ENCODE data around the gene WRAP53. TPM values are rescaled to one million over a fixed set of nuclear protein-coding genes. Genes with fewer than 3 reads are reported as not detected.

WRAP53 gene
- total RNA-seq, 1 donor from 2014 or later: 19.5 TPM

- DNase-seq: no peak
- H3K27me3 Mint-ChIP-seq (ENCODE audit: unreplicated experiment): peaks cover 12% of the 10 kb centered on the region
- TF ChIP-seq CTCF (IDR thresholded peaks at IDR 0.05; ENCODE audit: partially characterized antibody, unreplicated experiment): no peak
- no peaks in the 10 kb centered on the region for H3K36me3 Mint-ChIP-seq (ENCODE audit: unreplicated experiment)
- H3K27ac Mint-ChIP-seq (ENCODE audit: unreplicated experiment): no peak overlapping the region
- peaks cover 30% of the 10 kb centered on the region for H3K4me1 Mint-ChIP-seq (ENCODE audit: low read depth, unreplicated experiment)
- no peaks in the 10 kb centered on the region for H3K9me3 Mint-ChIP-seq (ENCODE audit: unreplicated experiment)
- no peak overlapping the region for H3K4me3 Mint-ChIP-seq (ENCODE audit: unreplicated experiment)
These were observed 31.4 kb downstream of the WRAP53 start for GRCh38 chr17:7719661-7720060.

- H3K4me3 Mint-ChIP-seq (ENCODE audit: unreplicated experiment): peak overlapping the region; percentile 49
- peak overlapping the region; percentile 38 for H3K27ac Mint-ChIP-seq (ENCODE audit: unreplicated experiment)
- no peak for TF ChIP-seq CTCF (IDR thresholded peaks at IDR 0.05; ENCODE audit: partially characterized antibody, unreplicated experiment)
- H3K4me1 Mint-ChIP-seq (ENCODE audit: low read depth, unreplicated experiment): peaks cover 29% of the 10 kb centered on the region
- DNase-seq: no peak
- no peaks in the 10 kb centered on the region for H3K9me3 Mint-ChIP-seq (ENCODE audit: unreplicated experiment)
- peaks cover 12% of the 10 kb centered on the region for H3K27me3 Mint-ChIP-seq (ENCODE audit: unreplicated experiment)
- H3K36me3 Mint-ChIP-seq (ENCODE audit: unreplicated experiment): no peaks in the 10 kb centered on the region
These were observed 31.8 kb downstream of the WRAP53 start for GRCh38 chr17:7720125-7720524.

- H3K27ac Mint-ChIP-seq (ENCODE audit: unreplicated experiment): no peak overlapping the region
- no peak for DNase-seq
- H3K27me3 Mint-ChIP-seq (ENCODE audit: unreplicated experiment): peaks cover 8% of the 10 kb centered on the region
- H3K36me3 Mint-ChIP-seq (ENCODE audit: unreplicated experiment): no peaks in the 10 kb centered on the region
- no peaks in the 10 kb centered on the region for H3K9me3 Mint-ChIP-seq (ENCODE audit: unreplicated experiment)
- no peak for TF ChIP-seq CTCF (IDR thresholded peaks at IDR 0.05; ENCODE audit: partially characterized antibody, unreplicated experiment)
- H3K4me1 Mint-ChIP-seq (ENCODE audit: low read depth, unreplicated experiment): peaks cover 16% of the 10 kb centered on the region
- no peak overlapping the region for H3K4me3 Mint-ChIP-seq (ENCODE audit: unreplicated experiment)
These were observed 33.3 kb downstream of the WRAP53 start for GRCh38 chr17:7721612-7722011.

- no peaks in the 10 kb centered on the region for H3K36me3 Mint-ChIP-seq (ENCODE audit: unreplicated experiment)
- no peak overlapping the region for H3K4me3 Mint-ChIP-seq (ENCODE audit: unreplicated experiment)
- no peaks in the 10 kb centered on the region for H3K4me1 Mint-ChIP-seq (ENCODE audit: low read depth, unreplicated experiment)
- peaks cover 2% of the 10 kb centered on the region for H3K27me3 Mint-ChIP-seq (ENCODE audit: unreplicated experiment)
- no peak overlapping the region for H3K27ac Mint-ChIP-seq (ENCODE audit: unreplicated experiment)
- DNase-seq: no peak
- H3K9me3 Mint-ChIP-seq (ENCODE audit: unreplicated experiment): no peaks in the 10 kb centered on the region
- TF ChIP-seq CTCF (IDR thresholded peaks at IDR 0.05; ENCODE audit: partially characterized antibody, unreplicated experiment): no peak
These were observed 39.6 kb downstream of the WRAP53 start for GRCh38 chr17:7727886-7728285.

- peaks cover 2% of the 10 kb centered on the region for H3K27me3 Mint-ChIP-seq (ENCODE audit: unreplicated experiment)
- no peaks in the 10 kb centered on the region for H3K4me1 Mint-ChIP-seq (ENCODE audit: low read depth, unreplicated experiment)
- no peaks in the 10 kb centered on the region for H3K36me3 Mint-ChIP-seq (ENCODE audit: unreplicated experiment)
- no peaks in the 10 kb centered on the region for H3K9me3 Mint-ChIP-seq (ENCODE audit: unreplicated experiment)
- no peak overlapping the region for H3K27ac Mint-ChIP-seq (ENCODE audit: unreplicated experiment)
- TF ChIP-seq CTCF (IDR thresholded peaks at IDR 0.05; ENCODE audit: partially characterized antibody, unreplicated experiment): no peak
- H3K4me3 Mint-ChIP-seq (ENCODE audit: unreplicated experiment): no peak overlapping the region
- DNase-seq: no peak
These were observed 41.5 kb downstream of the WRAP53 start for GRCh38 chr17:7729816-7730215.

Measured in glutamatergic neuron (in vitro differentiated cells).